Measurements from ENCODE around the gene BIVM.

BIVM gene

DNA sequence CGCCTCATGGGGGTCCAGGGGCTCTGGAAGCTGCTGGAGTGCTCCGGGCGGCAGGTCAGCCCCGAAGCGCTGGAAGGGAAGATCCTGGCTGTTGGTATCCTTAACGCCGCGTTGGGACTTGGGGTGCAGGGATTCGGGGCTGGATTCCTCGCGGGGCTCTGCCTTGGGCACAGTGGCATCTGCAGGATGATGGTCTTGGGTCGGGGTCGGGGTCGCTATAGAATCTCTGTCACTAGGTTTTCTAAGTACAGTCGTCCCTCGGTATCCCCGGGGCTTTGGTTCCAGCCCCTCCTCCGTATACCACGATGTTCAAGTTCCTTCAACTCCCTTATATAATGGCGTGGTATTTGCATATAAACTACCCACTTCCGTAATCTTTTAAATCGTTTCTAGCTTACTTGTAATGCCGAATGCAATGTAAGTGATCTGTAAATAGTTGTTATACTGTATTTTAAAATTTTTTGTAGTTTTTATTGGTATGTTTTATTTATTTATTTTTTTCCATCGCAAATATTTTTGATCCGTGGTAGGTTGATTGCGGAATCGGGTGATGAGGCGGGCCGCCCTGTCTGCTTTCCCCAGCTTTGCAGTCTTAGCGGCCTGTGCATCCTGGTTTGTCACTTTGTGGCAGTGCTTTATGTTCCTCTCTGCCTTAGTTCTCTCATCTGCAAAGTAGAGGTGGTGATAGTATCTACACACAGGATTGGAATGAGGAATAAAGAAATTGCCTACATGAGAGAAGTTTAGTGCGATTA is 47.5 kb downstream of the BIVM start:
- peak; percentile 72 for DNase-seq

DNA sequence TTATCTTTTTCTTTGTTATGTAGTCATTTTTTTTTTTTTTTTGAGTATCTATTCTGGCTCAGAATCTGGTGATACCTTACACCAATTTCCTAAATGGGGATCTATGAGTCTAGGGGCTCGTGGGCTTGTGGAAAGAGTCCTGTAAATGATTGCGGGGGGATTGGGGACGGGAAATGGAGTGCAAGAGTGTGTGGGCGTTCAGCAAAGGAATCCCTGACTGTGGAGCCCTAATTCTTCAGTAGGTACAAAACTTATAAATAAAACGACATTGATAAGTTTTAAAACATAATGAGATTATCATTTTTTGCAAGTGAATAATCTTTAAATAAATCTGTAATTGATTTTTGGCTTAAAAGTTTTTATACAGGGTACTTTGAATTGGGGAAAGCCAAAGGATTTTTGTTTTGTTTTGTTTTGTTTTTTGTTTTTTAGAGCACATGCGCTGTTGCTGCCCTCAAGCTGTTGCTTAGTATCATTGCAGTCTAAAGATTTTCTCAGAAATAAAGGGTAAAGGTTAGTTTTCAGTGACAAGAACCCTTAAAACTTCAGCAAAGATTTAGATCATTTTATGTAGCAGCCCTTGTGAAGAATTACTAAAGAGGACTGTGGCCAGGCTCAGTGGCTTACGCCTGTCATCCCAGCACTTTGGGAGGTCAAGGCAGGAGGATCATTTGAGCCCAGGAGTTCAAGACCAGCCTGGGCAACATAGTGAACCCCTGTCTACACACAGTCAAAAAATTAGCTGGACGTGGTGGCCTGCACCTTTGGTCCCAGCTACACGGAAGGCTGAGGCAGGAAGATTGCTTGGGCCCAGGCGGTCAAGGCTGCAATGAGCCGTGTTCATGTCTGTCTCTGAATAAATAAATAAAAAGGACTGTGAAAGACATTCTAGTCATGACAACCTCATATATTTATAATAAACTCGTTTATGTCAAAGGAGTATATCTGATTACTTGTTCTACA is 48.6 kb downstream of the BIVM start:
- DNase-seq, result peak; percentile 52

DNA sequence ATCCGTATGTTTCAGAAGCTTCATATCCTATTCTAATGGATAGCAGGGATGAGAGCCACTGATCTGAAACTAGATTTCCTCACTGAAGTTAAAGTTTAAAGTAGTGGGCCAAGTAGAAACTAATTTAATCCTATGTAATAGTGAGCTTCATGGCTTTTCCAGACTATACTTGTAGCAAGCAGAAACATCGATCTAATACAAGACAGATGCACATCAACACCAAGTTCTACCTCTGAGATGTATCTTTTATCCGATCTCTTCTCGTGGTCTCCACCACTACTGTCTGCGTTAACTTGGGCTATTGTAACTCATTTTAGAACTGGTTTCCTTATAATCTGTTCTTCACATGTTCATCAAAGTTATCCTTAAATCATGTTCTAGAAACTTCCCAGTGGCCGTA is 50.0 kb downstream of the BIVM start:
- no peak for DNase-seq

DNA sequence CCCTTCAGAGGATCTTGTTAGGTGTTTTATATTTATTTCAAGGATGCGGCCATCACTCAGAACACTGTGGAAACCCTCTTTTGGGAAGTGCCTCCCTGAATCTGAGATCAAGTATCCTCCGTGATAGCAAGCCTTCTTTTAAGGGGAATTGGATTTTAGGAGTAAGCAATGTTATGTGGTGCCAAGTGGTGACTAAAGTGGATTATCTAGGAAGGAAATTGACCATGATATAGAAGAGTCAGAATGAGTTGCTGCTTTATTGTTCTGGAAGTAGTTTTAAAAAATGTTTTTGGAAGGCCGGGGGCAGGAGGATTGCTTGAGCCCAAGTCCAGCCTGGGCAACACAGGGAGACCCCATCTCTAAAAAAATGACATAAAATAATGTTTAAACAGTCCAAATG is 53.6 kb downstream of the BIVM start:
- no peak for DNase-seq

DNA sequence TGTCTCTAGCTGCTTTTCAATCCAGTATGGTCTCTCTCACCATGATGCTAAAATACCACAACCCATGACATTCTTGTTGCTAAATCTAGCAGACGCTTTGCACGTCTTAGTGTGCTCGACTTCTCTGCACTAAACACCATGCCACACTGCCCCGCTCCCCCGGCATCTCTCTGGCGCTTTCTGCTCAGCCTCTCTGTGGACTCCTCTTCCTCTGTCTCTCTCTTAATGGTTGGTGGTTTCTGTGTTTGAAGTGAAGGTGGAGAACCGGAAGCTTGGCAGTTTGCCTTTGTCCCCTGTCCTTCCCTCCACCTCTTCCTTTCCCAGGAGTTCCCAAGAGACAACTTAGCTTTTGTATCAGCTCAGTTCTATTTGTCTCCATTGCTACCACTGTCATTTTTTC is 55.8 kb downstream of the BIVM start:
- no peak for DNase-seq

DNA sequence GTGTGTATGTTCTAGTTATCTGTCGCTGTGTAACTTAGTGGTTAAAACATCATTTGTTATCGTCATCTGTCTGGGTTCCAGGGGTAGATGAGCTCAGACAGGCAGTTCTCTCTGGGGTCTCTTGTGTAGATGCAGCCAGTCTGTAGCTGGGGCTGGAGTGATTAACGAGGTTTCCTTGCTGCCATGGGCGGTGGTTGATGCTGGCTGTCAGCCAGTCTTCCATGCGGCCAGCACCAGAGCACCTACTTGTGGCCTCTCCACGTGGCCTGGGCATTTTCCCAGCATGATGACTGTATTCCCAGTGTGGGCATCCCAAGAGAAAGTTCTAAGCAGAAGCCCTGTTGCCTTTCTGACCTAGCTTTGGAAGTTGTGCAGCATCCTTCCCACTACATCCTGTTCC is 57.6 kb downstream of the BIVM start:
- no peak for DNase-seq

DNA sequence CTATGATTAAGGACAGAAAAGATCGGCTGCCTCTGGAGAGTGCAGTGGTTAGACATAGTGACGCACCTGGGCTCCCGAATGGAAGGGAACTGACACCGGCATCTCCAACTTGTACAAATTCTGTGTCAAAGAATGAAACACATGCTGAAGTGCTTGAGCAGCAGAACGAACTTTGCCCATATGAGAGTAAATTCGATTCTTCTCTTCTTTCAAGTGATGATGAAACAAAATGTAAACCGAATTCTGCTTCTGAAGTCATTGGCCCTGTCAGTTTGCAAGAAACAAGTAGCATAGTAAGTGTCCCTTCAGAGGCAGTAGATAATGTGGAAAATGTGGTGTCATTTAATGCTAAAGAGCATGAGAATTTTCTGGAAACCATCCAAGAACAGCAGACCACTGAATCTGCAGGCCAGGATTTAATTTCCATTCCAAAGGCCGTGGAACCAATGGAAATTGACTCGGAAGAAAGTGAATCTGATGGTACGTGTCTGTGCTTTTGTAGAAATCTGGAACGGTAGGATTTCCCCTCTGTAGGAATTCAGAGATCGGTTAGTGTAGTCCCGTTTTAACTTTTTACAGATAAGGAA is 63.8 kb downstream of the BIVM start:
- no peak for DNase-seq

DNA sequence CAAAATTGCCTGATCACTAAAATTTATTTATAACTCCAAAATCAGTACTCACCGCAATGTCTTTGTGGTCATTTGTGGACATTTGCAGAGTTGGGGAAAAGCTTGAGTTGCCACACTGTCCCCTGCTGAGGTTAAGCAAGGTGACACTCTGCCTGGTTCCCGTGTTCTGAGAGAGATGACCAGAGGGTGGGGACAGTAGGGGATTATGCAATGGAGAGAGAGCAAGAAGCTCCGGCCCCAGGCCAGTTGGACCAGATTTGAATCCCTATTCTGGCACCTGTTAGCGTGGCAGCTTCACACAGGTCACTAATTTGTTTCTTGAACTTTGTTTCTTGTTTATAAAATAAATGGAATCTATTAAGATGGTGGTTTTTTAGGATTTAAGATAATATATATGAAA is 64.7 kb downstream of the BIVM start:
- DNase-seq, result no peak

DNA sequence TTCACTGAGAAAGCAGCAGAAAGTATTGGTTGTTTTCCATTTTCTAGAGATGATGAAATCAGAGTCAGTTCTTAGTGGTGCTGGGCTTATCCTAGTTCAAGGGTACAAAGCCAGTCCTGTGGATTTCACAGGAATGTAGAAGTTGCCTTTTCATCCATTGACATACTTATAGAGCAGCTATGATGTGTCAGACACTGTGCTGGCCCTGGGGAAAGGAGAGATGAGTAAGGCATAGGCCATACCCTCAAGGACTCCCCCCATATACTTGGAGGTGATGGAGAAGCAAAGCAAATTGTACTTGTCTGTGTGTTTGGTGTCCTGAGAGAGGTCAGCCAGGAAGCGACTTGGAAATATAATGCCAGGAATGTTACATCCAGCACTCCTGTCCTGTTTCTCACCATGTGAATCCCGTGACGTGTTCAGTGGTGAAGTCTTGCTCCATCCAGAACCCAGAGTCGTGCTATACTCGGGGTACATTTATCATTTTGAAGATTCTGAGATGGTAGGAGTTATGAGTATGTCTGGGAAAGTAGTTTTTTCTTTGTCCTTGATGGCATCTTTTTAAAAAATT is 69.5 kb downstream of the BIVM start:
- DNase-seq, result no peak

DNA sequence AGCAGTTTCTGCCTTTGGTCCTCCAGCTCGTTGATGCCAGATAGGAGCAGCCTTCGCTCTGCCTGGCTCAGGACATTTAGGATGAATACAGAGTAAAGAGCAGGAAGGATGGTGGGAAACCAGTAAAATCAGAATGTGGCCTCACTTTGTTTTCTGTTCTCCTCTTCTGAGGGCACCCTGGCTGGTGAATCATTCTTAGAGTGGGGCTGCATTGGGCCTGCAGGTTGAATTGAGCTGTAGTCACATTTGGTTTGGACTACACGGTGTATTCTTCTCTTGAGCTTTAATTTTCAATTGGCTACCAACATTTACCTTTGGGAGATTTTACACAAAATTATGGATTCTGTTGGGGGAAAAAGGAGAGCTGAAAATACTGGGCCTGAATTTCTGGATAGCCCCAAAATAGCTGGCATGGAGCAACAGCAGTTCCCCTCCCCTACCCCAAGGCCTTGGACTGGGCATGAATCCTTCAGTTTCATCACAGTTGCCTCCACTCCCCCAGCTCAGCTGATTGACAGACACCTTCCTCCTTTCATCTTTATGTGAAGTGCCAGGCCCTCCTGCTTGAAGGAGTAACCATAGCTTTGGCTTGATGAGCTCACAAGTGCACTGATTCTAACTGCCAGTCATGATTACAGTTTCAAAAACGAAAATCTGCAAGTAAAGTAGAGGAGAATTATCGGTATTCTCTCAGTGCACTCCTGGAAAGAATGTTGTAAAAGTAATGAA is 71.2 kb downstream of the BIVM start:
- DNase-seq, result no peak

DNA sequence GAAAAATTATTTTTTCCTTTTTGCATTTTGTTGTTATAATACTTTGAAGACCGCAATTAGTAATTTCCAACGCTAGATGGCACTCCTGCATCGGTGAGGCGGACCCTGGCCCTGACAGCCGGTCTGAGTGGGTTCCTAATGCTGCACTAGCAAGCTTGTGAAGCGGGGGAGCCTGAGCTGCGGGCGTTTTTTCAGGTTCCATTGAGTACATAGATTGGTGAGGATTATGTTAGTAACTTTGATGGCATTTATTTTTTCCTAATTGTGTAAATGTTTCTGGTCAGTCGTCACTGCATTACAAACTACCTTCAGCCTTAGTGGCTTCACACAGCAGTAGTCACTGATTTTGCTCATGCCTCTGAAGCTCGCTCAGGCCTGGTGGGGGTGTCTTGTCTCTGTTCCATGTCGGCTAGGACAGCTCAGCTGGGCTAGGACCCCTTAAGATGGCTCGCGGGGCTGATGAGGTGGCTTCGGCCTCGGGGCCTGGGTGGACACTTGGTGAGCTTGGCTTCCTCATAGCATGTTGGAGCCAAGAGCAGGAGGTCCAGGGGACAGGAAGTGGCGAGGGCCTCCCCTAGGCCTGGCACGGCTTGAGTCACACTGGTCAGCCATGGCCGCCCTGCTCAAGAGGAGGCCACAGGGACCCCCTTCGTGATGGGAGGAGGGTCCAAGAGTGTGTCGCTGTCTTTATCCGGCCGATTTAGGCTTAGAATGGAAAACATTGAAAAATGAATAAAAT is 71.9 kb downstream of the BIVM start:
- peak; percentile 87 for DNase-seq

DNA sequence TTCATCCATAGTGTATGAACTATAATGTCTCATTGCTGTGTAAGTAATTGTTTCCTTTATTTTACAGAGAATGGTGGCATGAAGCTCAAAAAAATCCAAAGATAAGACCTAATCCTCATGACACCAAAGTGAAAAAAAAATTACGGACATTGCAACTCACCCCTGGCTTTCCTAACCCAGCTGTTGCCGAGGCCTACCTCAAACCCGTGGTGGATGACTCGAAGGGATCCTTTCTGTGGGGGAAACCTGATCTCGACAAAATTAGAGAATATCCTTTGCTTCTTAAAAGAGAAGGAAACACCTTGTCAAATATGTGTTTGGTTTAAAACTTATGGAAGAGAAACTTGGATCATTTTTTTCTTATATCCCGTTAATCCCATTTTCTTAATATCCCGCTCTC is 73.2 kb downstream of the BIVM start:
- DNase-seq, result no peak

DNA sequence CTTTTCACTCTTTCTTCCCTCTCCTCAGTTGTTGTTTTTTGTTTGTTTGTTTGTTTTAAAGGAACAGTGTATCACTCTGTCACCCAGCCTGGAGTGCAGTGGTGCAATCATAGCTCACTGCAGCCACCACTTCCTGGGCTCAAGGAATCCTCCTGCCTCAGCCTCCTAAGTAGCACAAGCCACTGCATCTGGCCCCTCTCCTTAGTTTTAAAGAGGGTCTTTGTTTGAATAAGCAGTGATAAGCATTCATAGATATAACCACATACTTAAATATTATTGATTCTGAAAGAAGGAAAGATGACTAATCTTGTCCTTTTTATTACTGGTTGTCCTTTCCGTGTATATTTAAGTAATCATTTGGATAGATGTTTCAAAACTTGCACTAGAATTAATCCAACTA is 73.6 kb downstream of the BIVM start:
- DNase-seq, result no peak

DNA sequence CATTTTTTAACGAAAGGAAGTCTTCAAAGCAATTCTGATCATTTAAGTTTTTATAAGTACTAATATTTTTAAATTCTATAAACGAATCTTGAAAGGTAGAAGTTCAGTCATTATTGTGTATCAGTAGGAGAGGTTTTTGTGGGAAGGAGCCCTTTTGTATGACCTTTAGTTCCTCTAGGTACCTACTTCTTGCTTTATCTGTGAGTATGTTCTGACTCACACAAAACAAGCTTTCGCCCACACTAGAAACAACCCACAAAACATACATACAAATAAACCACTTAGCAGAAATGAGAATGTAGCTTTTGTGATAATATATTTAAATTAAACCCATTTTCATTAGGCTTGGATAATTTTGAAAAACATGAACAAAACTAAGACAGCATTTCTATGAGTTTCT is 74.7 kb downstream of the BIVM start:
- DNase-seq, result no peak

DNA sequence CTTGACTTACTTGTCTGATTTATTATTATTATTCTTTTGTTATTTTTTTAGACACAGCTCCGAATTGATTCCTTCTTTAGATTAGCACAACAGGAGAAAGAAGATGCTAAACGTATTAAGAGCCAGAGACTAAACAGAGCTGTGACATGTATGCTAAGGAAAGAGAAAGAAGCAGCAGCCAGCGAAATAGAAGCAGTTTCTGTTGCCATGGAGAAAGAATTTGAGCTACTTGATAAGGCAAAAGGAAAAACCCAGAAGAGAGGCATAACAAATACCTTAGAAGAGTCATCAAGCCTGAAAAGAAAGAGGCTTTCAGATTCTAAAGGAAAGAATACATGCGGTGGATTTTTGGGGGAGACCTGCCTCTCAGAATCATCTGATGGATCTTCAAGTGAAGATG is 76.3 kb downstream of the BIVM start:
- DNase-seq, result no peak

DNA sequence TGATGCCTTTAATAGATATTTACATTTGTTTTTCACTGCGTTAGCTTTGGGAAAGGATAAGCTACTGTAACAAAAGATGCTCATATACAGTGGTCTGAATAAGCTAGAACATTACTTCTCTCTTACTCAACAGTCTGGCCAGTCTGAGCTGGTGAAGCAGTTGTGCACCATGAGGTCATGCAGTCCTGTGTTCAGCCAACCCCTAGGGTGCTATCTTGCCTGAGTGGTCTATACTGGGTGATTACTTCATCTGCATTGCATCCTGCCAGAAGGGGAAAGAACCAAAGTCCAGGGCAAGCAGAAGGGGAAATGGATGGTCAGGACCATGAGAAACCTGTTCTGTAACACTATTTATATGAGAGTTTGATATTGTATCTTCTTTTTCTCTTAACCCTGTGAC is 78.4 kb downstream of the BIVM start:
- no peak for DNase-seq

DNA sequence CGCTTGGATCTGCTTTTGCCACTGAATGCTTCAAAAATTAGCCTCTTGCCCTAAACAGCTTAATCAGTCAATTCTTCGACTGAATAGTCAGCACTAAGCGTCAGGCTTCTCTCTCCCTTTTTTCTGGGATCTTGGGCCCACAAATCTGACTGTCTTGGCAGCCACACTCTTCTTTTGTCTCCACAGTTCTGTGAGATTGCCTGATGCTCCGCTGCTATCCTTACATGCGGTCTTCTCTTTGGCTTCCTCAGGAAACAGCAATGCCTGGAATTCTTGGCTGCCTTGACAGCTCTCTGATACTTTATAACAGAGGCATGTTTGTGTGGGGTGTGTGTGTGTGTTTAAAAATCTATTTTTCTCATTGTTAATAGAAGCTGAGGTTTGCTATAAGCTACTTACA is 79.6 kb downstream of the BIVM start:
- no peak for DNase-seq

DNA sequence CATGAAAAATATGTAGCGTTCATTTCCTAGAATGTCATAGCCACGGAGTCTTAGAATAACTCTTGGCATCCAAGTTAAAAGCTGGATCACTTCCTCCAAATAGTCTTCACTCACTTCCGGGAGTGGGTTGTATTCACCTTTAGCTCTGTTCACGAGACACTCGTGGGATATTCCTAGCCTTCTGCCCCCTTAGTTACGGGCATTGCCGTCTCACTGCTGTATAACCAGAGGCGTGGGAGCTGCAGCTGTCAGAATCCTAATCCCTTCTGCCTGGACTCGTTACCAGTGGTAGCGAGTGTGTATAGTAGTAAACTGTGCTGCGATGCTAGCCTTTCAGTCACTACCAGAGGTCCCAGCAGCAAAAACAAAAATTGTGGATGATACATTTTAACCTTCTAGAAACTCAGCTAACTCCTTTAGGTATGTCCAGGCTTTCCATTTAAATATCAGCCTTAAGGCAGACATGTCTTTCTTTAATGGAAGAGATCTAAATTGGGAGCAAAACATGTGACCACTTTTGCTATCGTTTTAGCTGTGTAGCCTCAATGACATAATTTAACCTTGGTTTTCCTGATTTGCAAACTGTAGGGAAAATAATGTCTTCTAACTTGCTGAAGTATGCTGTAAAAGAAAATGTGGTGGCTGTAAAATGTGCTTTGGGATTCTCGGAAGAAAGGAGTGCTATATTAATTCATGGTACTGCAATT is 81.0 kb downstream of the BIVM start:
- peak; percentile 73 for DNase-seq

DNA sequence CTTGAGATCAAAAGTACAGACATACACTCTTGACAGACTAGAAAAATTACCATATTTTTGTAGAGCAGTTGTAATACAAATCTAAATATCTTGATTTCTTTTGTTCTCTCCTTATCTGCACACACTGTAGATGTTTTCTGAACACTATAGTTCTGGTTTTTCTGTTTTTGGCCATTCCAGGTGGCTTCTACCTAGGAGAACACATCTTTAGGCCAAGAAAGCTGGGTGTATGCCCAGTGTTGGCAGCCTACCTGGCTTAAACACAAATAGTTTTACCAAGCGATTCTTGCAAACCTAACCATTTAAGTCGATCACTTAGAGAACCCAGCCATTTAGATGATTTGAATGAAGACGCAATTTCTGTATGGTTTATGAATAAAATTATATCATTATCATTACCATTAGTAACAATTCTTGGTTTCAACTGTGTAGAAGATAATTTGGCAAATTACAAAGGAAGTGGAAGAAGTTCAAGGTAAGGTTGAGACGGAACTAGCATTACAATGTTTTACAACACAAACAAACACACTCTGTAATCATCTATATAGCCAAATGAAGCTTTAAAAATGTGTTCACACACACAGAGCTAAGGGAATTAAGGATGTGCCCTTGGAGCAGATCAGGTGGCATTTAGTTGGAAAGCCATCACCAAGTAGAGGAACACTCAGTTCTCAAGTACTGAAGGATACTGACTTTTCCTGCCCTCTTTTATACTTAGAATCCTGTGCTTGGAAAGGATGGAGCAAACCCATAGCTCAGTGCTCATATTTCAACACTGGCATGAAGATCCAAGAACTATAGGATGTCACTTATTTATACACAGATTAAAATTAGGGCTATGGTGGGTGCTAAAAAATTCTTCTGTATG is 83.1 kb downstream of the BIVM start:
- DNase-seq, result no peak

All from NCI-H82 (cell line).